Measurements from ENCODE around the gene PPP2R5E. TPM values are rescaled to one million over a fixed set of nuclear protein-coding genes. Genes with fewer than 3 reads are reported as not detected.

Gene PPP2R5E
- total and polyA plus RNA-seq, 9 of the 15 experiments (the other 6 are each of a cell fraction or from before 2014, with no cell fraction given) = 4.2 to 30.3 (median 11.0) TPM

DNA sequence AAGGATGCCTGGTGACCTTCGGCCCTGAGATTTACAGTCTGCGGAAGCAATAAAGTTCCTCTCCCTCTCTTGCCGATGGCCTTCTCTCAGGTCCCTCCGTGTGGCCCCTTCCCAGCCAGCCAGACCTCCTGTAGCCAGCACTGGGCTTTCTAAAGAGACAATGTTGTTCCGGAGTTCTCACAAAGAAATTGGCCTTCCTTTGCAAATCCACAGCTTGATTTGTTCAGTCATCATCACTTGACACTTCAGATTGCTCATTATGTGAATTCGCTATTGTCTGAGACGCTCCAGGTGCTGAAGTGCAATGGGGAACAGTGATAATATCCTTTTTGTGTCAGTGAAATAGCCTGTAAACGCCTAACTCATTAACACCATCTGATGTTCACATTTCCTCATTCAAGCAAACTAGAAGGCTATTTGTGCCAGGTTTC lies 180.8 kb downstream of the PPP2R5E start (continued):
- TF ChIP-seq ZNF57 (CRISPR knock-in tag; IDR thresholded peaks at IDR 0.05) = no peak
- no peak for TF ChIP-seq TEAD1 (CRISPR knock-in tag; IDR thresholded peaks at IDR 0.05)
- TF ChIP-seq, protein P1, sequence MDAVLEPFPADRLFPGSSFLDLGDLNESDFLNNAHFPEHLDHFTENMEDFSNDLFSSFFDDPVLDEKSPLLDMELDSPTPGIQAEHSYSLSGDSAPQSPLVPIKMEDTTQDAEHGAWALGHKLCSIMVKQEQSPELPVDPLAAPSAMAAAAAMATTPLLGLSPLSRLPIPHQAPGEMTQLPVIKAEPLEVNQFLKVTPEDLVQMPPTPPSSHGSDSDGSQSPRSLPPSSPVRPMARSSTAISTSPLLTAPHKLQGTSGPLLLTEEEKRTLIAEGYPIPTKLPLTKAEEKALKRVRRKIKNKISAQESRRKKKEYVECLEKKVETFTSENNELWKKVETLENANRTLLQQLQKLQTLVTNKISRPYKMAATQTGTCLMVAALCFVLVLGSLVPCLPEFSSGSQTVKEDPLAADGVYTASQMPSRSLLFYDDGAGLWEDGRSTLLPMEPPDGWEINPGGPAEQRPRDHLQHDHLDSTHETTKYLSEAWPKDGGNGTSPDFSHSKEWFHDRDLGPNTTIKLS (IDR thresholded peaks at IDR 0.05; ENCODE audit: borderline replicate concordance, low read depth) = no peak
- TF ChIP-seq NFE2L1 (tag; IDR thresholded peaks at IDR 0.05; ENCODE audit: borderline replicate concordance, low read depth) = no peak
- TF ChIP-seq ZNF134 (CRISPR knock-in tag; conservative IDR thresholded peaks at IDR 0.05) = no peak
- no peak for TF ChIP-seq RBM22 (IDR thresholded peaks at IDR 0.05; ENCODE audit: low read depth, low read length, poor library complexity, severe bottlenecking)

- H3K4me2 ChIP-seq (ENCODE audit: insufficient read depth, low read length) = no peak overlapping the region
- no peak overlapping the region for H3K27ac ChIP-seq (ENCODE audit: extremely low read depth, low read depth, low read length)
- ATAC-seq (peak; percentile 59; the same call in 1 of the 3 replicates), FAIRE-seq (no peak), DNase-seq (ENCODE audit: extremely low read depth in 1 of 4, low spot score in 3 of 4) (no peak)
- in situ Hi-C loops (cut with MboI) = no loop called here
- no peaks in the 10 kb centered on the region for H3K4me1 ChIP-seq (replicated peaks in 1 of 2; ENCODE audit: control insufficient read depth in 2 of 2, insufficient read depth in 2 of 2, low read length in 2 of 2)
- no peak overlapping the region for H3K4me3 ChIP-seq
- no peak overlapping the region for H2AFZ ChIP-seq (ENCODE audit: low read depth, low read length)
- H4K20me1 ChIP-seq (replicated peaks; ENCODE audit: control insufficient read depth, insufficient read depth, low read length) = no peaks in the 10 kb centered on the region
- H3K9me1 ChIP-seq (ENCODE audit: control insufficient read depth, insufficient read depth, low read length) = no peaks in the 10 kb centered on the region
- ChIA-PET POLR2A (no interaction called here), CTCF (ENCODE audit: low intra/inter-chr PET ratio) (no interaction called here)
- no peaks in the 10 kb centered on the region for H3K27me3 ChIP-seq (ENCODE audit: control insufficient read depth in 2 of 2, insufficient read depth in 2 of 2, low read length in 2 of 2)
- intact Hi-C loops (cut with micrococcal nuclease) = no loop called here
- BruUV-seq (replicated peaks) = no TSS peak
- TF ChIP-seq RAD21 (CRISPR knock-in tag; conservative IDR thresholded peaks at IDR 0.05 in 1 of 2, IDR thresholded peaks at IDR 0.05 in 1 of 2) (peak in 1 of 2 experiments; percentile 17; a peak in 1 of 4 replicates), VEZF1 (CRISPR knock-in tag; IDR thresholded peaks at IDR 0.05) (no peak), CSDE1 (IDR thresholded peaks at IDR 0.05) (no peak), TEAD2 (tag; IDR thresholded peaks at IDR 0.05) (no peak), HCFC1 (IDR thresholded peaks at IDR 0.05; ENCODE audit: low read depth, low read length) (no peak), E2F1 (CRISPR knock-in tag; IDR thresholded peaks at IDR 0.05) (no peak), GATAD2B (IDR thresholded peaks at IDR 0.05; ENCODE audit: borderline replicate concordance) (no peak)
- no peaks in the 10 kb centered on the region for H3K36me3 ChIP-seq (ENCODE audit: control insufficient read depth, insufficient read depth, low read length)
- H3K9ac ChIP-seq (ENCODE audit: insufficient read depth in 1 of 2, low read depth in 2 of 2, low read length in 2 of 2) = no peak overlapping the region
- H3K79me2 ChIP-seq (ENCODE audit: control insufficient read depth, insufficient read depth, low read length) = no peaks in the 10 kb centered on the region
- WGBS (ENCODE audit: insufficient coverage, low coverage, missing lambda C conversion rate) = 0% methylated on average over 4 of the region's 4 CpGs
- H3K9me3 ChIP-seq (replicated peaks; ENCODE audit: control insufficient read depth, insufficient read depth, low read depth, low read length) = no peaks in the 10 kb centered on the region
Observed at GRCh38 chr14:63361790-63362189, 181.4 kb downstream of the PPP2R5E start.
